Neural cell (in vitro differentiated cells): ENCODE measurements around the gene FSTL5. TPM values are rescaled to one million over a fixed set of nuclear protein-coding genes. Genes with fewer than 3 reads are reported as not detected.

Source experiments
- H2AFZ ChIP-seq: fragments of 200-600, 300-800 bp; sonication (generic), shearing (Covaris generic); 2 replicates; pipeline ENCODE4 v1.6.0; 2014; ENCODE audit warnings: low read depth, mild to moderate bottlenecking, antibody characterized with exemption, low read length, moderate library complexity
- H3F3A ChIP-seq: fragments of 200-600 bp; shearing (Covaris generic); 2 replicates; pipeline ENCODE4 v1.6.1; 2016; ENCODE audit warnings: mild to moderate bottlenecking, moderate library complexity, mixed read lengths, antibody characterized with exemption, low read length; ENCODE audit not compliant: insufficient read depth, poor library complexity, severe bottlenecking
- H3K27ac ChIP-seq: fragments of 200-600, 300-800 bp; sonication (generic), shearing (Covaris generic); 2 replicates; pipeline ENCODE4 v1.5.1; 2014; ENCODE audit warnings: mild to moderate bottlenecking, low read length, moderate library complexity
- H3K27me3 ChIP-seq: fragments of 300-800, 200-600 bp; sonication (generic), shearing (Covaris generic); 2 replicates; pipeline ENCODE4 v1.6.0; 2014; ENCODE audit warnings: mild to moderate bottlenecking, low read depth, low read length, moderate library complexity; ENCODE audit not compliant: insufficient read depth
- H3K36me3 ChIP-seq: fragments of 300-800, 200-600 bp; sonication (generic), shearing (Covaris generic); 2 replicates; pipeline ENCODE4 v1.5.1; 2014; ENCODE audit warnings: mild to moderate bottlenecking, antibody characterized with exemption, low read length, moderate library complexity; ENCODE audit not compliant: insufficient read depth
- H3K4me2 ChIP-seq: fragments of 300-800, 200-600 bp; sonication (generic), shearing (Covaris generic); 2 replicates; pipeline ENCODE4 v1.6.0; 2014; ENCODE audit warnings: mild to moderate bottlenecking, low read length
- H3K4me3 ChIP-seq: fragments of 300-800, 200-600 bp; sonication (generic), shearing (Covaris generic); 2 replicates; pipeline ENCODE4 v1.5.1; 2014; ENCODE audit warnings: mild to moderate bottlenecking, low read length, moderate library complexity
- H3K79me2 ChIP-seq: fragments of 200-600 bp; shearing (Covaris generic); replicated peaks from 2 replicates; pipeline ENCODE4 v1.6.0; 2014; ENCODE audit warnings: mild to moderate bottlenecking, low read length, moderate library complexity; ENCODE audit not compliant: insufficient read depth
- H3K9ac ChIP-seq: fragments of 300-800, 200-600 bp; sonication (generic), shearing (Covaris generic); 2 replicates; pipeline ENCODE4 v1.6.1; 2016; ENCODE audit warnings: mild to moderate bottlenecking, low read length, mixed read lengths
- H3K9me2 ChIP-seq: fragments of 200-600 bp; shearing (Covaris generic); 2 replicates; pipeline ENCODE4 v1.6.1; 2016; ENCODE audit warnings: mild to moderate bottlenecking, low read length, mixed read lengths; ENCODE audit not compliant: insufficient read depth
- H3K9me3 ChIP-seq: fragments of 200-600, 300-800 bp; sonication (generic), shearing (Covaris generic); 2 replicates; pipeline ENCODE4 v1.6.1; 2016; ENCODE audit warnings: mild to moderate bottlenecking, mixed run types, low read length, moderate library complexity, mixed read lengths
- H4K20me1 ChIP-seq: fragments of 200-600 bp; shearing (Covaris generic); 2 replicates; pipeline ENCODE4 v1.6.1; 2016; ENCODE audit warnings: mild to moderate bottlenecking, mixed run types; ENCODE audit not compliant: insufficient read depth
- CTCF ChIP-seq: fragments of 450-650 bp; IDR thresholded peaks from 2 replicates; pipeline ENCODE4 v1.5.1; 2014; ENCODE audit warnings: antibody characterized with exemption, mild to moderate bottlenecking, moderate library complexity; ENCODE audit not compliant: poor library complexity, severe bottlenecking
- EP300 ChIP-seq: fragments of 450-650 bp; conservative IDR thresholded peaks from 2 replicates; pipeline ENCODE4 v1.6.1; 2014; ENCODE audit warnings: antibody characterized with exemption, mild to moderate bottlenecking, moderate library complexity; ENCODE audit not compliant: poor library complexity, severe bottlenecking
- EZH2 ChIP-seq: fragments of 200-600, 300-800 bp; shearing (Covaris generic), sonication (generic); IDR thresholded peaks from 2 replicates; pipeline ENCODE4 v1.6.1; 2014; ENCODE audit warnings: antibody characterized with exemption, low read length, borderline replicate concordance, mild to moderate bottlenecking; ENCODE audit not compliant: insufficient read depth, poor library complexity, severe bottlenecking
- MXI1 ChIP-seq: fragments of 450-650 bp; conservative IDR thresholded peaks from 2 replicates; pipeline ENCODE4 v1.6.1; 2014; ENCODE audit warnings: antibody characterized with exemption, mild to moderate bottlenecking; ENCODE audit not compliant: poor library complexity, severe bottlenecking
- POLR2AphosphoS5 ChIP-seq: IDR thresholded peaks from 2 replicates; pipeline ENCODE4 v1.6.1; 2012
- RAD21 ChIP-seq: fragments of 450-650 bp; conservative IDR thresholded peaks from 2 replicates; pipeline ENCODE4 v1.6.1; 2014; ENCODE audit warnings: antibody characterized with exemption, mild to moderate bottlenecking, moderate library complexity
- REST ChIP-seq: IDR thresholded peaks from 2 replicates; pipeline ENCODE4 v1.6.1; 2012; ENCODE audit warnings: borderline replicate concordance
- SMC3 ChIP-seq: fragments of 450-650 bp; conservative IDR thresholded peaks from 2 replicates; pipeline ENCODE4 v1.6.1; 2014; ENCODE audit warnings: antibody characterized with exemption, mild to moderate bottlenecking, moderate library complexity; ENCODE audit not compliant: poor library complexity
- TAF1 ChIP-seq: IDR thresholded peaks from 2 replicates; pipeline ENCODE4 v1.6.1; 2012; ENCODE audit warnings: low read depth
- polyA plus RNA-seq: library from polyadenylated mRNA; depleted of rRNA; stranded (reverse); fragments of >200 nt; gene quantifications from 2 replicates; pipeline ENCODE4 v1.2.3, GENCODE V29; 2014

The FSTL5 gene
- polyA plus RNA-seq, 1 donor from 2014 or later, result 6.8 TPM

- Histone ChIP-seq H3K9me2 (no peaks in the 10 kb centered on the region), H3K79me2 (no peaks in the 10 kb centered on the region), H3K27ac (no peak overlapping the region), H3K36me3 (no peaks in the 10 kb centered on the region), H4K20me1 (no peaks in the 10 kb centered on the region), H3K4me3 (no peak overlapping the region), H2AFZ (no peak overlapping the region), H3K4me2 (no peak overlapping the region), H3F3A (no peaks in the 10 kb centered on the region), H3K9ac (no peak overlapping the region), H3K27me3 (no peaks in the 10 kb centered on the region), H3K9me3 (no peaks in the 10 kb centered on the region)
- TF ChIP-seq MXI1 (no peak), EZH2 (no peak)
Observed at GRCh38 chr4:162015090-162015489, 148.7 kb downstream of the FSTL5 start.

GRCh38 chr4:162011089-162011488 lies 152.7 kb downstream of the FSTL5 start:
- TF ChIP-seq POLR2AphosphoS5 (no peak), TAF1 (no peak), CTCF (no peak), EP300 (no peak), RAD21 (no peak), EZH2 (no peak), REST (no peak), MXI1 (no peak), SMC3 (no peak)
- Histone ChIP-seq H2AFZ (no peak overlapping the region), H3K9ac (no peak overlapping the region), H3K27me3 (no peaks in the 10 kb centered on the region), H3K9me3 (no peaks in the 10 kb centered on the region), H3K9me2 (no peaks in the 10 kb centered on the region), H3K4me2 (no peak overlapping the region), H3K27ac (no peak overlapping the region), H3K79me2 (no peaks in the 10 kb centered on the region), H4K20me1 (no peaks in the 10 kb centered on the region), H3K36me3 (no peaks in the 10 kb centered on the region), H3F3A (no peaks in the 10 kb centered on the region), H3K4me3 (no peak overlapping the region)

GRCh38 chr4:162010362-162010761 lies 153.4 kb downstream of the FSTL5 start:
- Histone ChIP-seq H3K79me2 (no peaks in the 10 kb centered on the region), H3K9me2 (no peaks in the 10 kb centered on the region), H3K27ac (no peak overlapping the region), H3K4me2 (no peak overlapping the region), H3K9ac (no peak overlapping the region), H3F3A (no peaks in the 10 kb centered on the region), H3K4me3 (no peak overlapping the region), H3K36me3 (no peaks in the 10 kb centered on the region), H3K9me3 (no peaks in the 10 kb centered on the region), H3K27me3 (no peaks in the 10 kb centered on the region), H2AFZ (no peak overlapping the region), H4K20me1 (no peaks in the 10 kb centered on the region)
- TF ChIP-seq MXI1, result no peak
- no peak for TF ChIP-seq POLR2AphosphoS5
- no peak for TF ChIP-seq EP300
- no peak for TF ChIP-seq CTCF
- no peak for TF ChIP-seq REST
- TF ChIP-seq SMC3, result no peak
- no peak for TF ChIP-seq EZH2
- no peak for TF ChIP-seq RAD21
- TF ChIP-seq TAF1, result no peak
